ENCODE measurements around the gene OPALIN.

OPALIN gene

DNA sequence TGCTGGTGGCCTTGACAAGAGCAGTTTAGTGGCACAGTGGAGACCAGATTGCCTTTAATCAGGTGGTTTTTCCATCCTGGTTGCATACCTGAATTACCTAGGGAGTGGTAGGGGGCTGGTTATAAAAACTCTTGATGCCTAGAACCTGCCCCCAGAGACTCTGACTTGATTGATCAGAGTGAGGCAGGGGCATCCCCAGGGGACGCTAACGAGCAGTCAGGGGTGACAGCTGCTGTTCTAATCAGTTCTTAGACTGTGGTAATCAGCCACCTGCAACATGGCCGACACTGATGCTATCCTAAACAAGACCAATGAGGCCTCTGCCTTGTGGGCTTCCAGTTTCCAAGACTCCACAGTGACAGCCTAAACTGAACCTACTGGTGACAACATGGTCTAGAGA is 2.0 kb upstream of the OPALIN start:
- TF ChIP-seq ISL1 (CRISPR knock-in tag; IDR thresholded peaks at IDR 0.05) (no peak), ZC3H10 (CRISPR knock-in tag; IDR thresholded peaks at IDR 0.05) (no peak)
- no peak for ATAC-seq

DNA sequence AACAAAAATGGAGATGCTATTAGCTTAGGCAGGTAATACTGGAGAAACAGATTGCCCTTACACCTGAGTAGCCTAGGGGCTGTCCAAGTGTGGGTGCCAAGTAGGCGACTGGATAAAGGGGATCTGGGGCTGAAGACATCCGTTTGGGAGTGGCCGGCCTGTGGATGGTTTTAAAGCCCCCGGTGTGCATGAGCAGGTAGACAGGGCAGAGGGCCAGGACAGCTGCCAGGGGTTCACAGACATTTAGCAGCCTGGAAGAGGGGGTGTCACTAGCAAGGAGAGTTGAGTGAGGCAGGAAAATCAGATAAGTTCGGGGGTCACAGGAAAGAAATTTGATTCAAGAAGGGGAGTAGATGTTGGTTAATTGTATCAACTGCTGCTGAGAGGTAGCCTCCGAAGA is 1.5 kb upstream of the OPALIN start:
- TF ChIP-seq ZNF565 (CRISPR knock-in tag; conservative IDR thresholded peaks at IDR 0.05; ENCODE audit: low read depth) (no peak), ZFP30 (CRISPR knock-in tag; IDR thresholded peaks at IDR 0.05) (no peak), ZC3H10 (CRISPR knock-in tag; IDR thresholded peaks at IDR 0.05) (no peak), BACH2 (CRISPR knock-in tag; IDR thresholded peaks at IDR 0.05; ENCODE audit: borderline replicate concordance) (no peak), ISL1 (CRISPR knock-in tag; IDR thresholded peaks at IDR 0.05) (no peak)
- TF ChIP-seq, protein P1, sequence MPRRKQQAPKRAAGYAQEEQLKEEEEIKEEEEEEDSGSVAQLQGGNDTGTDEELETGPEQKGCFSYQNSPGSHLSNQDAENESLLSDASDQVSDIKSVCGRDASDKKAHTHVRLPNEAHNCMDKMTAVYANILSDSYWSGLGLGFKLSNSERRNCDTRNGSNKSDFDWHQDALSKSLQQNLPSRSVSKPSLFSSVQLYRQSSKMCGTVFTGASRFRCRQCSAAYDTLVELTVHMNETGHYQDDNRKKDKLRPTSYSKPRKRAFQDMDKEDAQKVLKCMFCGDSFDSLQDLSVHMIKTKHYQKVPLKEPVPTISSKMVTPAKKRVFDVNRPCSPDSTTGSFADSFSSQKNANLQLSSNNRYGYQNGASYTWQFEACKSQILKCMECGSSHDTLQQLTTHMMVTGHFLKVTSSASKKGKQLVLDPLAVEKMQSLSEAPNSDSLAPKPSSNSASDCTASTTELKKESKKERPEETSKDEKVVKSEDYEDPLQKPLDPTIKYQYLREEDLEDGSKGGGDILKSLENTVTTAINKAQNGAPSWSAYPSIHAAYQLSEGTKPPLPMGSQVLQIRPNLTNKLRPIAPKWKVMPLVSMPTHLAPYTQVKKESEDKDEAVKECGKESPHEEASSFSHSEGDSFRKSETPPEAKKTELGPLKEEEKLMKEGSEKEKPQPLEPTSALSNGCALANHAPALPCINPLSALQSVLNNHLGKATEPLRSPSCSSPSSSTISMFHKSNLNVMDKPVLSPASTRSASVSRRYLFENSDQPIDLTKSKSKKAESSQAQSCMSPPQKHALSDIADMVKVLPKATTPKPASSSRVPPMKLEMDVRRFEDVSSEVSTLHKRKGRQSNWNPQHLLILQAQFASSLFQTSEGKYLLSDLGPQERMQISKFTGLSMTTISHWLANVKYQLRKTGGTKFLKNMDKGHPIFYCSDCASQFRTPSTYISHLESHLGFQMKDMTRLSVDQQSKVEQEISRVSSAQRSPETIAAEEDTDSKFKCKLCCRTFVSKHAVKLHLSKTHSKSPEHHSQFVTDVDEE (CRISPR knock-in tag; IDR thresholded peaks at IDR 0.05) = no peak

DNA sequence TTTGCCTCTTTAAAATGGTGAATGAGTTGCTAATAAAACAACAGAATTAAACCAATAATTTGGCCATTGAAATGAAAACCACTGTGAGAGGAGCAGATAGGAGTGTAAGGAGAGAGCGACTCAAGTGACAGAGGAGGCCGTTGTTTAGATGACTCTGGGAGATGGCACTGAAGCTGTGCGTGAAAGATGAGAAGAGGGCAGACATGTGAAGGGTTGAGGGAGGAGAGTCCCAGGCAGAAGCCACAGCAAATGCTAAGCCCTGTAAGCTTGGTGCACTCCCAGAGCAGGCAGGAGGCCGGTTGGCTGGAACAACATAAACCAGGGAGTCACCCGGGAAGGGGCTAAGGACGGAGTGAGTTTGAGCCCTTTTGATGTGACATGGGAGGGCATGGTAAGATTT is 814 bp upstream of the OPALIN start:
- TF ChIP-seq ZFP30 (CRISPR knock-in tag; IDR thresholded peaks at IDR 0.05) (no peak), CSDC2 (CRISPR knock-in tag; IDR thresholded peaks at IDR 0.05) (no peak), ISL1 (CRISPR knock-in tag; IDR thresholded peaks at IDR 0.05) (no peak), TCF4 (CRISPR knock-in tag; IDR thresholded peaks at IDR 0.05; ENCODE audit: borderline replicate concordance) (no peak), ZC3H10 (CRISPR knock-in tag; IDR thresholded peaks at IDR 0.05) (no peak), TOX (CRISPR knock-in tag; IDR thresholded peaks at IDR 0.05; ENCODE audit: borderline replicate concordance) (no peak), ZFP3 (CRISPR knock-in tag; IDR thresholded peaks at IDR 0.05) (no peak)
- TF ChIP-seq, protein P2, sequence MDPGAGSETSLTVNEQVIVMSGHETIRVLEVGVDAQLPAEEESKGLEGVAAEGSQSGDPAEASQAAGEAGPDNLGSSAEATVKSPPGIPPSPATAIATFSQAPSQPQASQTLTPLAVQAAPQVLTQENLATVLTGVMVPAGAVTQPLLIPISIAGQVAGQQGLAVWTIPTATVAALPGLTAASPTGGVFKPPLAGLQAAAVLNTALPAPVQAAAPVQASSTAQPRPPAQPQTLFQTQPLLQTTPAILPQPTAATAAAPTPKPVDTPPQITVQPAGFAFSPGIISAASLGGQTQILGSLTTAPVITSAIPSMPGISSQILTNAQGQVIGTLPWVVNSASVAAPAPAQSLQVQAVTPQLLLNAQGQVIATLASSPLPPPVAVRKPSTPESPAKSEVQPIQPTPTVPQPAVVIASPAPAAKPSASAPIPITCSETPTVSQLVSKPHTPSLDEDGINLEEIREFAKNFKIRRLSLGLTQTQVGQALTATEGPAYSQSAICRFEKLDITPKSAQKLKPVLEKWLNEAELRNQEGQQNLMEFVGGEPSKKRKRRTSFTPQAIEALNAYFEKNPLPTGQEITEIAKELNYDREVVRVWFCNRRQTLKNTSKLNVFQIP (CRISPR knock-in tag; IDR thresholded peaks at IDR 0.05; ENCODE audit: borderline replicate concordance, low read depth) = no peak
- TF ChIP-seq, protein P3, sequence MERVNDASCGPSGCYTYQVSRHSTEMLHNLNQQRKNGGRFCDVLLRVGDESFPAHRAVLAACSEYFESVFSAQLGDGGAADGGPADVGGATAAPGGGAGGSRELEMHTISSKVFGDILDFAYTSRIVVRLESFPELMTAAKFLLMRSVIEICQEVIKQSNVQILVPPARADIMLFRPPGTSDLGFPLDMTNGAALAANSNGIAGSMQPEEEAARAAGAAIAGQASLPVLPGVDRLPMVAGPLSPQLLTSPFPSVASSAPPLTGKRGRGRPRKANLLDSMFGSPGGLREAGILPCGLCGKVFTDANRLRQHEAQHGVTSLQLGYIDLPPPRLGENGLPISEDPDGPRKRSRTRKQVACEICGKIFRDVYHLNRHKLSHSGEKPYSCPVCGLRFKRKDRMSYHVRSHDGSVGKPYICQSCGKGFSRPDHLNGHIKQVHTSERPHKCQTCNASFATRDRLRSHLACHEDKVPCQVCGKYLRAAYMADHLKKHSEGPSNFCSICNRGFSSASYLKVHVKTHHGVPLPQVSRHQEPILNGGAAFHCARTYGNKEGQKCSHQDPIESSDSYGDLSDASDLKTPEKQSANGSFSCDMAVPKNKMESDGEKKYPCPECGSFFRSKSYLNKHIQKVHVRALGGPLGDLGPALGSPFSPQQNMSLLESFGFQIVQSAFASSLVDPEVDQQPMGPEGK (CRISPR knock-in tag; IDR thresholded peaks at IDR 0.05; ENCODE audit: borderline replicate concordance) = no peak
- TF ChIP-seq, protein P4, sequence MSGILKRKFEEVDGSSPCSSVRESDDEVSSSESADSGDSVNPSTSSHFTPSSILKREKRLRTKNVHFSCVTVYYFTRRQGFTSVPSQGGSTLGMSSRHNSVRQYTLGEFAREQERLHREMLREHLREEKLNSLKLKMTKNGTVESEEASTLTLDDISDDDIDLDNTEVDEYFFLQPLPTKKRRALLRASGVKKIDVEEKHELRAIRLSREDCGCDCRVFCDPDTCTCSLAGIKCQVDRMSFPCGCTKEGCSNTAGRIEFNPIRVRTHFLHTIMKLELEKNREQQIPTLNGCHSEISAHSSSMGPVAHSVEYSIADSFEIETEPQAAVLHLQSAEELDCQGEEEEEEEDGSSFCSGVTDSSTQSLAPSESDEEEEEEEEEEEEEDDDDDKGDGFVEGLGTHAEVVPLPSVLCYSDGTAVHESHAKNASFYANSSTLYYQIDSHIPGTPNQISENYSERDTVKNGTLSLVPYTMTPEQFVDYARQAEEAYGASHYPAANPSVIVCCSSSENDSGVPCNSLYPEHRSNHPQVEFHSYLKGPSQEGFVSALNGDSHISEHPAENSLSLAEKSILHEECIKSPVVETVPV (CRISPR knock-in tag; IDR thresholded peaks at IDR 0.05) = no peak
- ATAC-seq = no peak

More for the DNA sequence above, 1.5 kb upstream of the OPALIN start:
- no peak for ATAC-seq

DNA sequence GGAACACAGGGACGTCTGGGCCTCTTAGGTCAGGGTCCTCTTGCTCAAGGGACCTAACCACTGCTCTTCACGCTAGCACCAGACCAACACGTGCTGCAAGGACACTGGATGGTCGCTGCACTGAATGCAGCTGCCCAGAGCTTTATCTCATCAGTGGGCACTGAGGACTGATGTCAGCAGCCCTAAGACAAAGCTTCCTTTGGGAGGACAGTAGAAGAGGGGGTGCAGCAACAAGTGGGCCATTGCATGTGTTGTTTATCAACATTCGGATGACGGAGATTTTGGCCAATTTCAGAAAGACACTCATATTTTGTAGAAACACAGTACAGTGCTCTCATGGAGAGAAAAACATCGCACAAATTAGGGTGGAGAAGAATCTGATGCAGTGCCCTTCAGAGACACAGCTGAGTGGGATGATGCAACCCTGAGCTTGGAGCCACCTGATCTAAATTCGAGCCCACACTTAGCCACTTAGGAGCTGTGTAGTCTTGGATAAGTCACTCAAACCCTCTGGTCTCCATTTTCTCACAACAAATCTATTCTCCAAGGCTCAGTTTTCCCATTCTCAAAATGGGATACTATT is 1.7 kb downstream of the OPALIN start:
- ATAC-seq = no peak
- TF ChIP-seq, protein P4 (CRISPR knock-in tag; IDR thresholded peaks at IDR 0.05) = no peak
- TF ChIP-seq ZNF70 (CRISPR knock-in tag; IDR thresholded peaks at IDR 0.05) (no peak), TCF4 (CRISPR knock-in tag; IDR thresholded peaks at IDR 0.05; ENCODE audit: borderline replicate concordance) (no peak), CSDC2 (CRISPR knock-in tag; IDR thresholded peaks at IDR 0.05) (no peak), ZC3H10 (CRISPR knock-in tag; IDR thresholded peaks at IDR 0.05) (no peak), ESRRG (CRISPR knock-in tag; IDR thresholded peaks at IDR 0.05) (no peak), ZNF565 (CRISPR knock-in tag; conservative IDR thresholded peaks at IDR 0.05; ENCODE audit: low read depth) (no peak), SNAI2 (CRISPR knock-in tag; IDR thresholded peaks at IDR 0.05) (no peak), ZFP30 (CRISPR knock-in tag; IDR thresholded peaks at IDR 0.05) (no peak), BACH2 (CRISPR knock-in tag; IDR thresholded peaks at IDR 0.05; ENCODE audit: borderline replicate concordance) (no peak), PPARA (CRISPR knock-in tag; IDR thresholded peaks at IDR 0.05; ENCODE audit: borderline replicate concordance) (no peak), GLIS3 (CRISPR knock-in tag; IDR thresholded peaks at IDR 0.05) (no peak), RARB (CRISPR knock-in tag; IDR thresholded peaks at IDR 0.05) (no peak), OSR1 (CRISPR knock-in tag; IDR thresholded peaks at IDR 0.05) (no peak)
- TF ChIP-seq, protein P2 (CRISPR knock-in tag; IDR thresholded peaks at IDR 0.05; ENCODE audit: borderline replicate concordance, low read depth) = no peak
- TF ChIP-seq, protein P1 (CRISPR knock-in tag; IDR thresholded peaks at IDR 0.05) = no peak
